GM12873 (cell line): Measurements from ENCODE around the gene TRIM33.

Source experiments
- CTCF ChIP-seq: IDR thresholded peaks from 2 replicates; pipeline ENCODE4 v1.5.1; 2012; ENCODE audit warnings: low read depth, mild to moderate bottlenecking, moderate library complexity, low read length, control low read depth; ENCODE audit not compliant: insufficient read depth; ENCODE audit errors: missing control alignments

The TRIM33 gene

GRCh38 chr1:114512595-114513280 lies 1.7 kb upstream of the TRIM33 start:
- TF ChIP-seq CTCF, result no peak

- TF ChIP-seq CTCF, result no peak
Measured at GRCh38 chr1:114510274-114511031, 550 bp downstream of the TRIM33 start.

GRCh38 chr1:114509596-114510273 lies 1.3 kb downstream of the TRIM33 start:
- TF ChIP-seq CTCF, result no peak

GRCh38 chr1:114508386-114508898 lies 2.6 kb downstream of the TRIM33 start:
- no peak for TF ChIP-seq CTCF

GRCh38 chr1:114507513-114507912 lies 3.5 kb downstream of the TRIM33 start:
- no peak for TF ChIP-seq CTCF

GRCh38 chr1:114505148-114505561 lies 5.8 kb downstream of the TRIM33 start:
- TF ChIP-seq CTCF, result no peak

GRCh38 chr1:114503916-114504422 lies 7.0 kb downstream of the TRIM33 start:
- no peak for TF ChIP-seq CTCF
